ENCODE measurements around the gene FNTB. TPM values are rescaled to one million over a fixed set of nuclear protein-coding genes. Genes with fewer than 3 reads are reported as not detected.

Gene FNTB
- total RNA-seq, 4 donors from 2014 or later, result 8.3 to 14.5 (median 11.5) TPM

GRCh38 chr14:65054471-65055085 is 67.9 kb downstream of the FNTB start:
- TF ChIP-seq CTCF (IDR thresholded peaks at IDR 0.05; ENCODE audit: low read depth), result no peak

GRCh38 chr14:65057695-65058094 is 71.0 kb downstream of the FNTB start:
- no peak for TF ChIP-seq CTCF (IDR thresholded peaks at IDR 0.05; ENCODE audit: low read depth)

- no peak for TF ChIP-seq CTCF (IDR thresholded peaks at IDR 0.05; ENCODE audit: low read depth)
Observed at GRCh38 chr14:65062096-65063075, 75.7 kb downstream of the FNTB start.

- TF ChIP-seq CTCF (IDR thresholded peaks at IDR 0.05; ENCODE audit: low read depth), result no peak
Observed at GRCh38 chr14:65065719-65066118, 79.0 kb downstream of the FNTB start.

- TF ChIP-seq CTCF (IDR thresholded peaks at IDR 0.05; ENCODE audit: low read depth), result no peak
Observed at GRCh38 chr14:65069874-65070413, 83.2 kb downstream of the FNTB start.

GRCh38 chr14:65070471-65070976 is 83.8 kb downstream of the FNTB start:
- TF ChIP-seq CTCF (IDR thresholded peaks at IDR 0.05; ENCODE audit: low read depth), result no peak

- TF ChIP-seq CTCF (IDR thresholded peaks at IDR 0.05; ENCODE audit: low read depth), result no peak
Observed at GRCh38 chr14:65071544-65071943, 84.8 kb downstream of the FNTB start.
